DND-41 (cell line): Measurements from ENCODE around the gene CDX1.

Experiments
- ATAC-seq: fragments of 200-7000 bp; cut with Tn5 transposase; 3 replicates; pipeline ENCODE4 v1.9.1; 2021; ENCODE audit warnings: low read depth; ENCODE audit not compliant: insufficient read depth
- DNase-seq: peaks from one replicate; pipeline ENCODE4 v3.0.0-alpha.2; 2020
- H2AFZ ChIP-seq: 2 replicates; pipeline ENCODE4 v1.6.0; 2012; ENCODE audit warnings: low read depth, low read length
- H3K27ac ChIP-seq: 2 replicates; pipeline ENCODE4 v1.5.1; 2012; ENCODE audit warnings: low read length, inconsistent platforms
- H3K27me3 ChIP-seq: fragments of 200-600 bp; sonication (generic); 2 replicates; pipeline ENCODE4 v1.6.0; 2012; ENCODE audit warnings: low read length, mild to moderate bottlenecking, inconsistent platforms; ENCODE audit not compliant: insufficient read depth, poor library complexity
- H3K36me3 ChIP-seq: 2 replicates; pipeline ENCODE4 v1.5.1; 2012; ENCODE audit warnings: low read length, inconsistent platforms; ENCODE audit not compliant: insufficient read depth
- H3K4me1 ChIP-seq: 2 replicates; pipeline ENCODE4 v1.5.1; 2012; ENCODE audit warnings: mild to moderate bottlenecking, low read length; ENCODE audit not compliant: insufficient read depth
- H3K4me2 ChIP-seq: 2 replicates; pipeline ENCODE4 v1.6.0; 2012; ENCODE audit warnings: mild to moderate bottlenecking, moderate library complexity, low read length, inconsistent platforms; ENCODE audit not compliant: insufficient read depth
- H3K4me3 ChIP-seq, 2 experiments: fragments of 200-600 bp in 1 of 2; shearing (Covaris generic) in 1 of 2; 2 replicates each; pipeline ENCODE4 v1.5.1; 2012 to 2016; ENCODE audit warnings: inconsistent platforms in 2 of 2, low read length in 2 of 2, mild to moderate bottlenecking in 2 of 2, low read depth in 1 of 2, moderate library complexity in 1 of 2
- H3K79me2 ChIP-seq: 2 replicates; pipeline ENCODE4 v1.6.0; 2012; ENCODE audit warnings: low read length, inconsistent platforms; ENCODE audit not compliant: insufficient read depth
- H3K9ac ChIP-seq: 2 replicates; pipeline ENCODE4 v1.6.0; 2012; ENCODE audit warnings: low read depth, mild to moderate bottlenecking, inconsistent platforms, low read length, moderate library complexity
- H3K9me3 ChIP-seq: 2 replicates; pipeline ENCODE4 v1.5.1; 2012; ENCODE audit warnings: low read length, moderate library complexity, mild to moderate bottlenecking, inconsistent platforms; ENCODE audit not compliant: insufficient read depth, severe bottlenecking
- H4K20me1 ChIP-seq: 2 replicates; pipeline ENCODE4 v1.6.0; 2012; ENCODE audit warnings: low read length; ENCODE audit not compliant: insufficient read depth
- EZH2 ChIP-seq: IDR thresholded peaks from 3 replicates; pipeline ENCODE4 v1.6.1; 2012; ENCODE audit warnings: borderline replicate concordance, low read depth, mild to moderate bottlenecking, moderate library complexity, low read length, inconsistent platforms; ENCODE audit not compliant: severe bottlenecking
- TF ChIP-seq, protein P1 (sequence below): IDR thresholded peaks from 2 replicates; pipeline ENCODE4 v1.5.1; 2012; ENCODE audit warnings: borderline replicate concordance, low read length, moderate library complexity, mild to moderate bottlenecking; ENCODE audit not compliant: poor library complexity, severe bottlenecking; ENCODE audit errors: extremely low read depth

The CDX1 gene

GRCh38 chr5:150126199-150126920, 40.2 kb upstream of the CDX1 start:
- TF ChIP-seq, protein P1, sequence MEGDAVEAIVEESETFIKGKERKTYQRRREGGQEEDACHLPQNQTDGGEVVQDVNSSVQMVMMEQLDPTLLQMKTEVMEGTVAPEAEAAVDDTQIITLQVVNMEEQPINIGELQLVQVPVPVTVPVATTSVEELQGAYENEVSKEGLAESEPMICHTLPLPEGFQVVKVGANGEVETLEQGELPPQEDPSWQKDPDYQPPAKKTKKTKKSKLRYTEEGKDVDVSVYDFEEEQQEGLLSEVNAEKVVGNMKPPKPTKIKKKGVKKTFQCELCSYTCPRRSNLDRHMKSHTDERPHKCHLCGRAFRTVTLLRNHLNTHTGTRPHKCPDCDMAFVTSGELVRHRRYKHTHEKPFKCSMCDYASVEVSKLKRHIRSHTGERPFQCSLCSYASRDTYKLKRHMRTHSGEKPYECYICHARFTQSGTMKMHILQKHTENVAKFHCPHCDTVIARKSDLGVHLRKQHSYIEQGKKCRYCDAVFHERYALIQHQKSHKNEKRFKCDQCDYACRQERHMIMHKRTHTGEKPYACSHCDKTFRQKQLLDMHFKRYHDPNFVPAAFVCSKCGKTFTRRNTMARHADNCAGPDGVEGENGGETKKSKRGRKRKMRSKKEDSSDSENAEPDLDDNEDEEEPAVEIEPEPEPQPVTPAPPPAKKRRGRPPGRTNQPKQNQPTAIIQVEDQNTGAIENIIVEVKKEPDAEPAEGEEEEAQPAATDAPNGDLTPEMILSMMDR: no peak
- no peak for TF ChIP-seq EZH2
- ATAC-seq (no peak), DNase-seq (no peak)
- no peak overlapping the region for H3K9ac ChIP-seq
- H3K4me3 ChIP-seq: no peak overlapping the region
- no peaks in the 10 kb centered on the region for H3K9me3 ChIP-seq
- no peaks in the 10 kb centered on the region; the same call in 1 of the 2 replicates for H3K36me3 ChIP-seq
- H3K4me1 ChIP-seq: no peaks in the 10 kb centered on the region
- H3K79me2 ChIP-seq: no peaks in the 10 kb centered on the region
- H2AFZ ChIP-seq: no peak overlapping the region
- no peak overlapping the region for H3K4me2 ChIP-seq
- H4K20me1 ChIP-seq: no peaks in the 10 kb centered on the region
- H3K27me3 ChIP-seq: no peaks in the 10 kb centered on the region
- no peak overlapping the region for H3K27ac ChIP-seq

- no peaks in the 10 kb centered on the region for H3K79me2 ChIP-seq
- H3K4me1 ChIP-seq: no peaks in the 10 kb centered on the region
- no peak overlapping the region for H3K27ac ChIP-seq
- H4K20me1 ChIP-seq: no peaks in the 10 kb centered on the region
- DNase-seq (no peak), ATAC-seq (no peak)
- no peak overlapping the region for H3K9ac ChIP-seq
- no peaks in the 10 kb centered on the region for H3K27me3 ChIP-seq
- TF ChIP-seq, protein P1: no peak
- TF ChIP-seq EZH2: no peak
- no peaks in the 10 kb centered on the region; the same call in 1 of the 2 replicates for H3K36me3 ChIP-seq
- H2AFZ ChIP-seq: no peak overlapping the region
- no peak overlapping the region for H3K4me3 ChIP-seq
- no peaks in the 10 kb centered on the region for H3K9me3 ChIP-seq
- H3K4me2 ChIP-seq: no peak overlapping the region
Measured at GRCh38 chr5:150126921-150127265, 39.7 kb upstream of the CDX1 start.

- Histone ChIP-seq H4K20me1 (no peaks in the 10 kb centered on the region), H3K4me3 (no peak overlapping the region), H3K79me2 (no peaks in the 10 kb centered on the region), H3K27ac (no peak overlapping the region), H2AFZ (no peak overlapping the region), H3K9me3 (no peaks in the 10 kb centered on the region), H3K9ac (no peak overlapping the region), H3K4me1 (no peaks in the 10 kb centered on the region), H3K4me2 (no peak overlapping the region), H3K27me3 (no peaks in the 10 kb centered on the region), H3K36me3 (no peaks in the 10 kb centered on the region; the same call in 1 of the 2 replicates)
- TF ChIP-seq, protein P1: no peak
- TF ChIP-seq EZH2: no peak
- no peak for ATAC-seq
- no peak for DNase-seq
Measured at GRCh38 chr5:150129454-150129812, 37.1 kb upstream of the CDX1 start.
